NB4 (cell line): Measurements from ENCODE around the gene PLEKHA6.

Experiments used
- CTCF ChIP-seq: IDR thresholded peaks from one replicate; pipeline ENCODE4 v1.5.1; 2012; ENCODE audit warnings: low read depth, low read length
- MAX ChIP-seq: IDR thresholded peaks from 2 replicates; pipeline ENCODE4 v1.6.1; 2011; ENCODE audit warnings: low read depth, low read length
- MYC ChIP-seq: IDR thresholded peaks from 2 replicates; pipeline ENCODE4 v1.6.1; 2011; ENCODE audit warnings: low read depth, low read length
- POLR2A ChIP-seq: IDR thresholded peaks from 2 replicates; pipeline ENCODE4 v1.6.1; 2011; ENCODE audit warnings: mild to moderate bottlenecking; ENCODE audit not compliant: insufficient read length; ENCODE audit errors: extremely low read depth

DNA sequence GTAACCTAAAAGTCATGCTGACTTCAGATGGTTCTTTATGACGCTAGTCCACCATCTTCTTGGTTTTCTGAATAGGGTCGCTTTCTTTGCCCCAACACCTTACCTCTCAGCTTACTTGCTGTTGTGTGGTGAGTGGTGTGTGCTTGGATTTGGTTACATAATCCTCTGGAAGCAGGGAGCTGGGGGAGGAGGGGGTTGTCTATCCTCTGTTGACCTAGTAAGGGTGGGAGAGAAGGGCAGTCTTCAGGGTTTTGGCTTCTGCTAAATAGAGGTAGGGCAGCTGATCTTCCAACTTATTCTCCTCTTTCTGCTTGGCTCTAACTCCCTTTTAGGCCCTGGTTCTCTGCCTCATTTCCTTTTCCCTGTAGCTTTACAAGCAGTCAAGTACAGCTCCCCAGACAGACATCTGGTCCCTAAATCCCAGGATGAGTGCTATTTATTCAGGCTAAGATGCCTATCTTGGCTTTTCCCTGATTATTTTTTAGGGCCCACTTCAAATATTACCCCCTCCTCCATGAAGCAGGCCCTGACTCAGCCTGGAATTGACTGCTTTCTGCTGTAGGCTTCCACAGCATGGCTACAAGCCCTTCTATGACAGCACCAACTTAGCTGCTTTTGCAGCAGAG, 187.2 kb downstream of the PLEKHA6 start:
- TF ChIP-seq POLR2A: no peak
- no peak for TF ChIP-seq CTCF
- no peak for TF ChIP-seq MAX
- TF ChIP-seq MYC: no peak
